Measurements from ENCODE around the gene ARHGEF3. TPM values are rescaled to one million over a fixed set of nuclear protein-coding genes. Genes with fewer than 3 reads are reported as not detected.

ARHGEF3 gene
- polyA plus RNA-seq, 1 donor from 2014 or later = 4.1 TPM

- Histone ChIP-seq H3F3A (ENCODE audit: insufficient read depth, low read length, poor library complexity, severe bottlenecking) (no peaks in the 10 kb centered on the region), H3K4me3 (ENCODE audit: low read length) (no peak overlapping the region), H3K27ac (ENCODE audit: low read length) (no peak overlapping the region), H4K20me1 (ENCODE audit: insufficient read depth) (no peaks in the 10 kb centered on the region), H3K9me3 (ENCODE audit: low read length) (no peaks in the 10 kb centered on the region), H3K79me2 (replicated peaks; ENCODE audit: insufficient read depth, low read length) (no peaks in the 10 kb centered on the region), H3K9me2 (ENCODE audit: insufficient read depth, low read length) (no peaks in the 10 kb centered on the region), H3K27me3 (ENCODE audit: insufficient read depth, low read depth, low read length) (no peaks in the 10 kb centered on the region), H3K9ac (ENCODE audit: low read length) (no peak overlapping the region), H3K4me2 (ENCODE audit: low read length) (no peak overlapping the region), H3K36me3 (ENCODE audit: insufficient read depth, low read length) (no peaks in the 10 kb centered on the region), H2AFZ (ENCODE audit: low read depth, low read length) (no peak overlapping the region)
- no peak for TF ChIP-seq EP300 (conservative IDR thresholded peaks at IDR 0.05; ENCODE audit: poor library complexity, severe bottlenecking)
- TF ChIP-seq REST (IDR thresholded peaks at IDR 0.05; ENCODE audit: borderline replicate concordance) = no peak
- TF ChIP-seq EZH2 (IDR thresholded peaks at IDR 0.05; ENCODE audit: borderline replicate concordance, insufficient read depth, low read length, poor library complexity, severe bottlenecking) = no peak
- no peak for TF ChIP-seq MXI1 (conservative IDR thresholded peaks at IDR 0.05; ENCODE audit: poor library complexity, severe bottlenecking)
- TF ChIP-seq TAF1 (IDR thresholded peaks at IDR 0.05; ENCODE audit: low read depth) = no peak
- no peak for TF ChIP-seq POLR2AphosphoS5 (IDR thresholded peaks at IDR 0.05)
- TF ChIP-seq CTCF (IDR thresholded peaks at IDR 0.05; ENCODE audit: poor library complexity, severe bottlenecking) = no peak
- TF ChIP-seq RAD21 (conservative IDR thresholded peaks at IDR 0.05) = no peak
- TF ChIP-seq SMC3 (conservative IDR thresholded peaks at IDR 0.05; ENCODE audit: poor library complexity) = no peak
Observed at GRCh38 chr3:56761887-56762651, 39.7 kb downstream of the ARHGEF3 start.

GRCh38 chr3:56761023-56761422, 40.7 kb downstream of the ARHGEF3 start:
- TF ChIP-seq CTCF (IDR thresholded peaks at IDR 0.05; ENCODE audit: poor library complexity, severe bottlenecking) = no peak
- no peak for TF ChIP-seq POLR2AphosphoS5 (IDR thresholded peaks at IDR 0.05)
- no peak for TF ChIP-seq SMC3 (conservative IDR thresholded peaks at IDR 0.05; ENCODE audit: poor library complexity)
- TF ChIP-seq MXI1 (conservative IDR thresholded peaks at IDR 0.05; ENCODE audit: poor library complexity, severe bottlenecking) = no peak
- no peak for TF ChIP-seq TAF1 (IDR thresholded peaks at IDR 0.05; ENCODE audit: low read depth)
- TF ChIP-seq EP300 (conservative IDR thresholded peaks at IDR 0.05; ENCODE audit: poor library complexity, severe bottlenecking) = no peak
- TF ChIP-seq RAD21 (conservative IDR thresholded peaks at IDR 0.05) = no peak
- TF ChIP-seq EZH2 (IDR thresholded peaks at IDR 0.05; ENCODE audit: borderline replicate concordance, insufficient read depth, low read length, poor library complexity, severe bottlenecking) = no peak
- no peak for TF ChIP-seq REST (IDR thresholded peaks at IDR 0.05; ENCODE audit: borderline replicate concordance)
- no peaks in the 10 kb centered on the region for H3K9me2 ChIP-seq (ENCODE audit: insufficient read depth, low read length)
- H2AFZ ChIP-seq (ENCODE audit: low read depth, low read length) = no peak overlapping the region
- no peaks in the 10 kb centered on the region for H3K36me3 ChIP-seq (ENCODE audit: insufficient read depth, low read length)
- no peaks in the 10 kb centered on the region for H3K79me2 ChIP-seq (replicated peaks; ENCODE audit: insufficient read depth, low read length)
- no peaks in the 10 kb centered on the region for H3K9me3 ChIP-seq (ENCODE audit: low read length)
- H3K27ac ChIP-seq (ENCODE audit: low read length) = no peak overlapping the region
- H3K4me2 ChIP-seq (ENCODE audit: low read length) = no peak overlapping the region
- no peak overlapping the region for H3K4me3 ChIP-seq (ENCODE audit: low read length)
- H3F3A ChIP-seq (ENCODE audit: insufficient read depth, low read length, poor library complexity, severe bottlenecking) = no peaks in the 10 kb centered on the region
- no peak overlapping the region for H3K9ac ChIP-seq (ENCODE audit: low read length)
- H4K20me1 ChIP-seq (ENCODE audit: insufficient read depth) = no peaks in the 10 kb centered on the region
- H3K27me3 ChIP-seq (ENCODE audit: insufficient read depth, low read depth, low read length) = no peaks in the 10 kb centered on the region
